SKM-1 (cell line): ENCODE data around the gene RBMS3.
A peak's percentile ranks its signal among the peaks of the same experiment; 100 is the strongest.
"Not testable (repeated sequence)": the region's sequence is repeated elsewhere in the genome, so short reads cannot be mapped to it uniquely, and the experiment has no call there.

Experiments
- DNase-seq: peaks from one replicate; lab custom pipeline; 2025; ENCODE audit not compliant: unreplicated experiment; lab: John Stamatoyannopoulos, UW

RBMS3 gene

DNA sequence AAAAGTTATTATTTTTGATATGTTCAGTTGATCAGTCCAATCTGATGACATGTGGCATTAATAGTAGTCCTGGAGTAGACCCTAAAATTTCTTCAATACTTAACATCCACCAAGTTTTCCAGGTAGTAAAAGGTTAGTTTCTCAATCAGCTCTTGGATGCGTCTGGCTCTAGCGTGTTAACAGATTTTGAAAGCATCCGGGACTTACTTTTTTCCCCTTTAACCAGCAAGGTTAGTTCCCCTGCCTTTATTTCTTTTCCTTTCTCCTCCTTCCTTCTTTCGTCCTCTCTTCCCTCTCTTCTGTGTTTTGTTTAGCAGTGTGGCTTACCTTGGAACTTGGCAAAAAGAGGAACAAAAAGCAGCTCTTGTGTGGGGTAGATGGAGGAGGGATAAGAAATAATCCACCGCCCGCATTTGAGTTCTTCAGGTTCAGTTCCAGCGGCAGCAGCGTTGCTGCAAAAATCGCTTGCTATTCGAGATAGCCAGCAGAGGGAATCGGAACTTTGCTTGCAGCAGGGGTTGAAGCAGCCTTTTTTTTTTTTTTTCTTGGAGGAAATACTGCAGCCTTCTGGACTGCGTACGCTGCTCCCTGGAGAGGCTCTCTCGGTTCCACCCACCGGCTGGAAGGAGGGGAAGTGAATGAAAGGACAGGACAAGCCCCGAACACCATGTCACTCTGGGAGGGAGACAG is at the start of gene RBMS3:
TSS of gene RBMS3 (plus strand) at position 668 of the 690 bp plus-strand sequence.
- DNase-seq = peak; percentile 68

DNA sequence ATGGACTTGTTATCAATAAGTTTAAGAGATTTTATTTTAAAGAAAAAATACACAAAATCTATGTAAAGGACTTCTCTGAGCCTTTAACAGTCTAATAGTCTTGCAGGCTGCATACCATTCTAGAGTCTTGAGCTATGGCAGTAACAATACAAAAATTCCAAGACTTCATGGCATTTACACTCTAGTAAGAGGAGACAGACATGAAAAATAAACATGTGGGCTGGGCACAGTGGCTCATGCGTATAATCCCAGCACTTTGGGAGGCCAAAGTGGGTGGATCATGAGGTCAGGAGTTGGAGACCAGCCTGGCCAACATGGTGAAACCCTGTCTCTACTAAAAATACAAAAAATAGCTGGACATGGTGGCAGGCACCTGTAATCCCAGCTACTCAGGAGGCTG is 47.7 kb upstream of the RBMS3 start:
- DNase-seq = not testable (repeated sequence)

DNA sequence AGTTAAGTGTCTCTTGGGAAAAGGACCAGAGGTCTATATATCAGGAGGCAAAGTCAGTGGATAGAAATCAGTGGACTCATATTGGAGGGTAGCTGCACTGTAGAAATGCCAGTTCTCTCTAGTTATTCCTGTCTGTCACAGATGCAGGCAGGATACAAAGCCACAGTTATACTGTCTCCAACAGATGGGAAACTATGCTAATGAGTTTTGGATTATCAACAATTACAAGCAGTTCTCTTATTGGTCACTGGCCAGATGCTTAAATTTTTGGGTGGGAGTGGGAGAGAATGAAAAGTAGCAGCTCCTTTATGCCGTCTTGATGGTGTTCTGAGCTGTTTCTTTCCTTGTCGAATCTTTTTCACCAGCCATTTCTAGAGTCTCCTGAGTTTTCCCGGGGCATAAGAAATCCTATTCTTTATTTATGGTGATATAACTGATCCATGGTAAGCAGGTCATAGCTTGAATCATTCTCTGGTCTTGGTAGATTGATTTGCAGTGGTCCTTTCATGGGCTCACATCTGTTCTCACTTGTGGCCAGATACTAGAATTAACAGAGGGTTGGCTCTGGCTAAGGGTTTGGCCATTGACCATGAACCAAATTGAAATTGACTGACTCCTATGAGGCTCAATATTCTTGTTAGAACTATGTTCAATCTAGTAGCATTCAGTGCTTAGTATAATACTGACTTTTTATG is 44.6 kb upstream of the RBMS3 start:
- DNase-seq = no peak

DNA sequence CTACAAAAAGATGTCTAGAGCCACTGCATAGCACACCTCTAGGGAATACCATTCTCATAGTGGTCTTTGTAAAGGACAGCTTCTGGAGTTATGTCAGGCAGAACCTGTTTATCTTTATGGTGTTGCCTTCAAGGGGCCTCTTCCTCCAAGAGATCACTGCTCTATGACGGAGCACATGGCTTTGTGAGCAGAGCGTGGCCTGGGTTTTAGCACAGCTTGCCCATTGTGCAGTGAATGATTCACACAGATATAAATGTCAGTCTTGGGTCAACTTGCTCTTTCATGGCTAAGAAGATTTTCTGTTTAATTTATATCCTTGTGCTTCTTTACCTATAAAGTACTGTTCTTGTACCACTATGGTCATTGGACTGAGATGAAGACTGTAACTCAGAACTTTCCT is 41.5 kb upstream of the RBMS3 start:
- DNase-seq = no peak

DNA sequence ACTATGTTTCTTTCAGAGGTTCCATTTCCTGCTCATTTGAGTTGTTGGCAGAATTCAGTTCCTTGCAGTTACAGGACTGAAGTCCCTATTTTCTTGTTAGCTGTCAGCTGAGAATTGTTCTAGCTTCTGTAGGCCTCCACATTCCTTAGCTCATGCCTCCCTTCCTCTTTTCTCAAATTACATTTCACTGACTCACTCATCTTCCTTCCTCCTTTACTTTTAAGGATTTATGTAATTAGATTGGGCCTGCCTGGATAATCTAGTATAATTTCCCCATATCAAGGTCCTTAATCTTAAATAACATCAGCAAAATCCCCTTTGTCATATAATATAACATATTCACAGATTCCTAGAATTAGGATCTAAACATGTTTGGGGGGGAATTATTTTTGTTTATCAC is 40.6 kb upstream of the RBMS3 start:
- peak; percentile 12 for DNase-seq

DNA sequence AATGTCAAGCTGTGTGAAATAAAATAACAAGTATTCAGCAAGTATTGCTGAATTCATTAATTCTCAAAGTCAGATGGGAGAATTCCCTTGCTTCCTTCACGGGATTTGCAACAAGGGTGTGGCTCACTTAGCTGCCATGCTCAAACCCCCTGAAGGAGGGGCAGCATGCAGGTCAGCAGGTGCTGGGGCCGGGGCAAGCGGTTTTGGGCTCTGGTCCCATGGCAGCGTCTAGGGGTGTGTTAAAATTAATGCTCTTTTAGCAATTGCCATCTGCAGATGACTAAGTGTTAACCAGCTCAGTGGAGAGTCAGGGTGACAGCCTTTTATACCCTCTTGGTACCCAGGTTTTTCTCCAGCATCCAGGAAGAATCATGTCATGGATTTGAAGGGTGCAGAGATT is 40.0 kb upstream of the RBMS3 start:
- DNase-seq = no peak

DNA sequence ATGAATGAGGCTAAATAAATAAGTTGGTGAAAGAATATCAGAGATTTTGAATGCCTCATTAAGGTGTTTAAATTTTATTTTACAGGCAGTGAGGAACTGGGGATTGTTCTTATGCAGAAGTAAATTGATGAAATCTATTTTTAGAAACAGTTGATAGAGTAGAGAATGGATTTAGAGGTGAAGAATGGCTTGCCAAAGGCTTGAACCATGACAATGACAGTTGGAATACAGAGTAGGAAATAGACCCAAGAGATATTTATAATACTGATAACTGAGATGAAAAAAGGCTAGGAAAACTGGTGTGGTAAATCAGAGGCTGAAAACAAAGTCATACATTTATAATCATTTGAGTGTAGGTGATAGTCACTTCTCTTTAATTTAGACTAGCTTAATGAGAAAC is 39.0 kb upstream of the RBMS3 start:
- DNase-seq = no peak

DNA sequence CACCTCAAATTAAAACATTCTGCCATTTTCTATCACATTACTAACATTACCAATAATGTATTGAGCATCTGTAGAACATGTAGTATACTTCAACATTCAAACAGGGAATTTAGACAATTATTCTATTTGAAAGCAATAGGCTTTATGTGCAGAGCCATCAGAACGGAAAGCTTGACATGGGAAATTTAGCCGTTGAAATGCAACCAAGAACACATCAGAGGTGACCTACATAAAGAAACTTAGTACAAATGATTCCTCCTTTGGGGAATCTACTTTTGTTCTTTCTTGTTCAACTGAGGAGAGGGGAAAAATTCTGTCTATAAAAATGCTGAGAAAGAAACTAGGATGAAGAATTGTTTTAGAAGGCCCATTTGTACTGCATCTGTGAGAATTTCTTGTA is 38.6 kb upstream of the RBMS3 start:
- DNase-seq = no peak

DNA sequence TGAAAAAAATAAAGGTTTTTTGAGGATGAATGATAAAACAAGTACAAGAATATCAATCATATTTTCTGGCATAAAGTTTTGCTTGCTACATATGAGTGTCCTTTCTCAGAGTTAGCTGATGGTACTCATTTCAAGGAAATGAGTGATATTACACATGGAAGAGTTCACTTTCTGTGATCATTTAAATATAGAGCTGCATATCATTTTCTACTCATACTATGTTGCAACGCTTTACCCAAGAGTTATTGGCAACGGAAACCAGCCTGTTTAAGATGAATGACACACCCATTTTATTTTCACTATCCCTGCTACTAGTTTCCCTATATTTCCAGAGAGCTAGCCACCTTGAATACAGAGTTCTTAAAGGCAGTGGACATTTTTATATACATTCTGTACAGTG is 35.4 kb upstream of the RBMS3 start:
- no peak for DNase-seq

DNA sequence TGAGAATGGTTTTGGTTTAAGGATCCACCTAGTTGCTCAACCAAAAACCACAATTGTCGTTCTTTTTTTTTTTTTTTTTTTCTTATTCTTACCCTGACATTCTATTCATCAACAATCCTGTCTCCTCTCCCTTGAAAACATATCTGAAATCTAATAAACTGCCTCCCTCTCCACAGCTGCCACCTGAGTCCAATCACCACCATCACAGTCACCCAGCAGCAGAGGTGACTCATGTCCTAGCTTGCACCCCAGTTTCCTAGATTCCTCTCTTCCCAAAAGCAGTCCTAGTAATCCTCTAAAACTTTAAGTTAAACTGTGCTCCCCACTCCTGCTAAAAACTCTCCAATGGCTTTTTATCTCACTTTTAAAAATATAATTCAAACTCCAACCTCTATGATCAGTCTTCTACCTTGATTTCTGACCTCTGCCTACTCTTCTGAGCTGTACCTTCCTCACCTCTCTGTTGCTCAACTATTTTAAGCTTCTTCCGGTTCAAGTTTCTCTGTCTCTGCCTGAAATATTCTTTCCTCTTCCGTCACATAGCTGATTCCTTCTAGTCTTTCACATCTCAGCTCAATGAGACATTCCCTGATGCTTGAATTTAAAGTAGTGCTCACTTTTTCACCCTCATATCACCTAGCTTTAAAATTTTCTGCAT is 33.7 kb upstream of the RBMS3 start:
- DNase-seq = no peak

DNA sequence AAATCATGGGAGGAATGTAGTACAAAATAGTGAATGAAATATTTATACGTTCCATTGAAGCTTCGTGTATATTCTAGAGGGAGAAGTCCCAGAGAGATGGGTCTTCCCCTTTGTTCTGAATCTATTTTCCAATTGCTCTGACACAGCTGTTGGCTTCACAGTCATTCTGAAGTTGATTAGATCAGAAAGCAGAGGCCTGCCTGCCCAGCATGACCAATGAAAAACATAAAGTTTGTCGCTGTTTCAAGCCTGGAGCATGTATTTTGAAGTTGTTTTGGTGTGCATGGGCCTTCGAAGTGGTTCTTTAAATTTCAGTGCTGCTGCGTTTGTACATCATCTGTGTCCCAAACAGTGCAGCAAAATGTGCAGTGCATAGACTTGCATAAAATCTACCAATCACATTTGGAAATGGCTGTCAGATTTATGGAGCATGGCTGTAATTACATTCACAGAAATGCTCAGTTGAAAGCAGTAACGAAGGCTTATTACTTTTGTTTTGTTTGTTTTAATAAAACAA is 31.0 kb upstream of the RBMS3 start:
- no peak for DNase-seq

DNA sequence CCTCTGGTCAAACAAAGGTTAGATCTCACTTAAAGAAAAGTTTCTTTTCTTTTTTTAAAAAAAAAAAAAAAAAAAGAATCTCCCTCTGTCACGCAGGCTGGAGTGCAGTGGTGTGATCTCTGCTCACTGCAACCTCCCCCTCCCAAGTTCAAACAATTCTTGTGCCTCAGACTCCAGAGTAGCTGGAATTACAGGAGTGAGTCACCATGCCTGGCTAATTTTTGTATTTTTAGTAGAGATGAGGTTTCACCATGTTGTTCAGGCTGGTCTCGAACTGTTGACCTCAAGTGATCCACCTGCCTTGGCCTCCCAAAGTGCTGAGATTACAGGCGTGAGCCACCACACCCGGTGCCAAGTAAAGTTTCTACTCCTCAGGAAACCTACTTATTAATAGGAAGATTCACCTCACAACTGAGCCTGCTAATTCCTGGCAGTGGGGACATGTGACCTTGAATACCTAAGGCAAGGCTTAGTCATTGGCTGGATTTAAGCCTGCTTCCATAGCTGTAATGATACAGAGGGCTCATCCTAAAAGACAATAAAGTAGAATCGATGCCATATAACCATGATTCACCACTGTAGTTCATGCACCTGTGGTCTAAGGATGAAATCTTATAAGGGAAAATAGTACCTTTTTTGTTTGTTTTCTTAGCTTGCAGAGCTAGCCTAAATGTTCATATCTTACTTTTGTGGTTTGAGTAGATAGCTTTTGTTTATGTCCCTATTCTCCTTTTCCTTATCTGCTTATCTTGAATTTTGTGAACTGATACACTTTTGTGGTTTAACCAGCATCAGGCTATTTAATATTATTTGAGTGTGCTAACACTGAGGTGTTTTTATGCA is 24.8 kb upstream of the RBMS3 start:
- no peak for DNase-seq

DNA sequence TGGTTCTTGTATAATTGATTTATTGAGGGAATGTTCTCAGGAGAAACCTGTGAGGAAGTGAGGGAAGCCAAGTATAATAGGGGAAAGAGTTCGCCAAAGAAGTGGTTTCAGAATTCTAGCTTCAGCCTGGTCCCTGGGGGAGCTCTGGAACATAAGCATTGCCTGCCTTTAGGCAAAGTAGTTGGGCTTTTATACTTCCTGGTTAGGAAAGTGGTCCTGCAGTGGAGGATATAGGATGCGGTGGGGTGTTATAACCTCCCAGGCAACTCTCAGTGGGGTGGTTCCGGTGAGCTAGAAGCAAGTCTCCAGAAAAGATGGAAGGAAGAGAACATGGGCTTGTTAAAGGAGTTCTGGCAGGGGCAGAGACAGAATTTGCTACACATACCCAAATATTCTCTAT is 22.7 kb upstream of the RBMS3 start:
- DNase-seq = no peak

DNA sequence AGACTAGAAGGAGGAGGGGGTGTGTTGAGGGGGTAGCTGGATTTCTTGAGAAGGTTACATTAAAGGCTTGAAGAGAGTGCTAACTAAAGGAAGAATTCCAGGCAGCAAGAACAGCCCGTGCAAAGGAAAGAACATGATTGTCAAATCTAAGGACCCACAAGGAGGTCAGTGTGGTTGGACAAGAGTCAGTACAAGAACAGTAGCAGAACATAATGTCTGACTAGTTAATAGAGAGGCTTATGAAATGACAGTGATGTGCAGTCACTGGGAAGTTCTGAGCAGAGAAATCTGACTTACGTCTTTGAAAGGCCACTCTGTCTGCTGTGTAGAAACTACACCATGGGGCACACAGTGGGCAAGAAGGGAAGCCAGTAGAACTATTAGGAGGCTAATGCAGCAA is 19.8 kb upstream of the RBMS3 start:
- no peak for DNase-seq

DNA sequence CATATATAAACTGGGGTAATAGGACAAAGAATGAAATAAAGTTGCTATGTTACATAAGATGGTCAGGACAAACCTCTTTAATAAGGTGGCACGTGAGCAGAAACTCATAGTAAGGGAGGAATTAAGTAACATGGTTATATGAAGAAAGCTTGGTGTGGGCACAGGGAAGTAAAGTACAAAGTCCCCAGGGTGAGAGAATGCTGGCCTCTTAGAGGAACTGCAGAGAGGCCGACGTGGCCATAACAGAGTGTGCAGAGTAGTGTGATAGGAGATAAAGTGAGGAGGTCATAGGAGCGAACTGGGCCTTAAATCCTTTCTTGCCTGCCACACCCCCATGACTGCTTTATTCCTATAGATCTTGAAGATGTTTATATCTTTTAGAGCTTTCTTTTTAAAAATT is 17.4 kb upstream of the RBMS3 start:
- DNase-seq = no peak

DNA sequence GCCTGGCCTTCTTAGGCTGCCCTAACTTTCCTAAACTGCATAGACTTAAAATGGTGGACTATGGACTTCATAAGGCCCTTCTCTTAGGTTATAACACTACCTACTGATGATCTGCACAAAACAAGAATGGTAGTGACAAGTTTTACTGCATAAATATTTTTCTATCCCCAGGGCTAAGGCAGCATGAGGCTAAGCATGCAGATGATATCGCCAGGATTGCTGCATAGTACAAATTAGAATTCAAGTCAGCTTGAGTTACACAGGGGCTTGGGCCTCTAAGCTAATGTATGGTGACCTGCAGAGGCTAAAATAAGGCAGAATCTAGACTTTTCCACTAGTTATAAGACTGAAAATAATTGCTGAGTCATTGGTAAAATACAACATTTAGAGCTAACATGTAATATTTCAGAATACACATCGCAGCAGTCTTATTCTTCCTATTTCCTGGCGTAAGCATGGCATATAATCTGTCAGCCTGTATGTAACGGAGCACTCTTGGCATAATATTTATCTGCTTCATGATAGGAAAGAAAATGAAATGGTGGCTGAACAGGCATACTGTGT is 15.3 kb upstream of the RBMS3 start:
- DNase-seq = no peak

DNA sequence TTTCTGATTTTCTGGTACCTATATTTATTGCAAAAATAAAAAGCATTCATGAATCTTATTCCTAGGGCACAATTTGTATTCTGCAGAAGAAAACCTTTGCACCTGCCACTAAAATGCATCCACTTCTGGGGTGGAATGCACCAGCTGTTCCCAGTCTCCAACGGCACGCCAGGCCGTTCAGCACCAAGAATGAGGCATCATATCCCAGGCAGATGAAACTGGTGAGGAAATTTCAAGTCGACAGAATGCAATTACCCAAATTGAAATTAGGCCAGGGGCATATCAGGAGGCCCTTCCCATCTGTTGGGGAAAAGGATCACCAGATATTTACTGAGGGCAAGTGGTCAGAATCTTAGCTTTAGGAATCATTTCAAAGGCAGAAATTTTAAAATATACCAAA is 13.6 kb upstream of the RBMS3 start:
- no peak for DNase-seq

DNA sequence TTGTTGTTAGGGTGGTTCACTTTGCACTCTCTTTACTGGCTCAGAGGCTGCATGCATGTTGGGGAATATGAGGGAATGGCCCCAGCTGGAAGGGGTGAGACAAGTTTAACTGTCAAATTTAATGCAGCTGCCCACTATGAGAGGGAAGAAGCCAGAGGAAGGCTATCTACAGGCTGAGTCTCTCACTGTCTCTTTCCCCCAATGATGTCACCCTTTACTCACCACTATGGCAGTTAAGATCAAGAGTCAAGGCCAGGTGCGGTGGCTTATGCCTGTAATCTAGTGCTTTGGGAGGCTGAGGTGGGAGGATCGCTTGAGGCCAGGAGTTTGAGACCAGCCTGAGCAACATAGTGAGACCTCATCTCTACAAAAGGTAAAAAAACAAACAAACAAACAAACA is 12.2 kb upstream of the RBMS3 start:
- no peak for DNase-seq

DNA sequence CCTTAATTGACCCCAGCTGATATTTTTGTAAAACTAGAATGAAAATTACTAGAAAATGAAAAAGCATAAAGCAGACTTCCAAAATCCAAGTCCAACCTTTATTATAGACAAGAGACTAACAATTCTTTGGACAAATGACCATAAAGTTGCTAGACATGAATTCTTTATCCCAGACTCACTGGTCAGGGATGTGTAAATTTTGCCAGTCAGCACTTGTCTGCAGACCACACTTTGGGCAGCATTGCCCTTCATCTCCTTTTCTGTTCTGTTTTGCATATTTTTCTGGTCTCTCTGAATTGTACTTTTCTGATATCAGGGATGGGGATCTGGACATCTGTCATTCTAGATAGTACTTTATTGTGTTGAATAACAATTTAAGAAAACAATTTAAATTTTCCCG is 10.1 kb upstream of the RBMS3 start:
- DNase-seq = no peak

DNA sequence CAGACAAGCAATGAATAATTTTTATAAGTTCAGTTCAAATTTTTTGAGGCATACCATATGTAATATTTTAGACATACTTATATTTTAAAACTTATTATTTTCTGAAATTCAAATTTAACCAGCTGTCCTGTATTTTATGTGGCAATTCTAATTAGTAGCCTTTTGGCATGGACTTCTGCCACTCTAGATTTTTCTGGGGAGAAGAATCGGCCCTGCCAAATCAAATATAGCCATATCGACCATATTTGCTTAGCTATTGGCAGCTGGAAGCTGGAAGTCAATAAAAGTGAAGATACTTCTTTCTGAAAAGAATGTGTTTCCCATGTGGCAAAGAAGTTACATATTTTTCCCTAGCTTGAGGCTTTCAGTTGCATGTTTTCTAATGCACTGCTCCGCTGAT is 9.4 kb upstream of the RBMS3 start:
- DNase-seq = no peak

DNA sequence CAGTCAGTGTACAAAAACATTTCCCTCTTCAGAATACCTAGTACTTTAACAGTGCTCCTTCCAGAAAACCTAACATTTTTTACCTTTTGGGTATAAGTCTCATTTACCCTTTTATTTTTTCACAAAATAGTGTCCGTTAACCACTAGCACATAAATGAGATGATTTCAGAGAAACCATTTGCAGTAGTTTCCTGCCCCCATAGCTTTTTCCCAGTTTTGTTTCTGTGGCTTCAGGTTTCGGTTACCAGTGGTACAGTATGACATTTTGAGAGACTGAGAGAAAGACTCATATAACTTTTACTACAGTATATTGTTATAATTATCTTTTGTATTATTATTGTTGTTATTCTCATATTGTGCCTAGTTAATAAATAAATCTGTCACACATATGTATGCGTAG is 6.2 kb upstream of the RBMS3 start:
- DNase-seq = no peak
